HepG2 (cell line): ENCODE measurements around the gene FAHD2A. TPM values are rescaled to one million over a fixed set of nuclear protein-coding genes. Genes with fewer than 3 reads are reported as not detected.

Experiments used
- ATAC-seq: fragments of 200-7000 bp; cut with Tn5 transposase; 3 replicates; pipeline ENCODE4 v1.9.1; 2020; ENCODE audit warnings: mild to moderate bottlenecking, moderate library complexity
- BruUV-seq: library from RNA; stranded (reverse); fragments of 400-500 nt; replicated peaks from 2 replicates; lab custom pipeline; 2021; lab: Mats Ljungman, UMichigan
- CTCF ChIA-PET: fragments of 300-600 bp; formaldehyde crosslinking; extraction: SDS; loops from one replicate; lab custom pipeline; 2021; ENCODE audit warnings: low total read pairs, inconsistent platforms, low intra/inter-chr PET ratio; lab: Yijun Ruan, JAX
- POLR2A ChIA-PET: fragments of 350-600 bp; sonication (Branson Sonifier 250); formaldehyde crosslinking; loops from one replicate; lab custom pipeline; 2020; ENCODE audit warnings: antibody characterized with exemption, inconsistent platforms; lab: Yijun Ruan, JAX
- DNase-seq: peaks from one replicate; pipeline ENCODE4 v3.0.0-alpha.2; 2015; ENCODE audit warnings: low spot score
- FAIRE-seq: peaks from 3 replicates; lab custom pipeline; 2011; peaks lifted over from hg19 to GRCh38; lab: Jason Lieb, UNC
- H2AFZ ChIP-seq: one replicate; pipeline ENCODE4 v1.6.1; 2011; ENCODE audit warnings: low read length, inconsistent platforms
- H3K27ac ChIP-seq: fragments of 300-600 bp; 3 replicates; pipeline ENCODE4 v1.8.0; 2011; ENCODE audit warnings: mixed run types, mild to moderate bottlenecking, mixed read lengths, low read length, inconsistent platforms; ENCODE audit not compliant: insufficient read depth; ENCODE audit errors: extremely low read length
- H3K27me3 ChIP-seq, 2 experiments: fragments of 200-600 bp in 1 of 2; 2 replicates in 1 of 2; 3 replicates in 1 of 2; pipeline versions ENCODE4 v1.6.0 to v1.8.0; 2011; ENCODE audit warnings: low read length in 2 of 2, mild to moderate bottlenecking in 2 of 2, moderate library complexity in 2 of 2, inconsistent platforms in 1 of 2; ENCODE audit not compliant: insufficient read depth in 2 of 2, control insufficient read depth in 1 of 2
- H3K36me3 ChIP-seq, 2 experiments: fragments of 200-600 bp in 1 of 2; replicated peaks in 1 of 2; 2 replicates in 1 of 2; 3 replicates in 1 of 2; pipeline versions ENCODE4 v1.5.1 to v1.8.0; 2011; ENCODE audit warnings: low read length in 2 of 2, inconsistent platforms in 1 of 2; ENCODE audit not compliant: insufficient read depth in 2 of 2, control insufficient read depth in 1 of 2
- H3K4me1 ChIP-seq: 2 replicates; pipeline ENCODE4 v1.5.1; 2012; ENCODE audit warnings: low read length, inconsistent platforms; ENCODE audit not compliant: insufficient read depth
- H3K4me2 ChIP-seq: 2 replicates; pipeline ENCODE4 v1.6.0; 2011; ENCODE audit warnings: low read depth, low read length, inconsistent platforms
- H3K4me3 ChIP-seq, 3 experiments: fragments of 200-600 bp in 1 of 3; sonication (generic), shearing (Covaris generic) in 1 of 3; replicated peaks in 1 of 3; 2 replicates each; pipeline ENCODE4 v1.5.1; 2011 to 2016; ENCODE audit warnings: low read length in 3 of 3, inconsistent platforms in 2 of 3, low read depth in 2 of 3, mild to moderate bottlenecking in 2 of 3, control low read depth in 1 of 3, mixed read lengths in 1 of 3; ENCODE audit not compliant: insufficient read depth in 1 of 3
- H3K79me2 ChIP-seq: one replicate; pipeline ENCODE4 v1.6.1; 2011; ENCODE audit warnings: low read length, inconsistent platforms; ENCODE audit not compliant: insufficient read depth
- H3K9ac ChIP-seq: 2 replicates; pipeline ENCODE4 v1.6.0; 2011; ENCODE audit warnings: mild to moderate bottlenecking, low read depth, low read length, inconsistent platforms; ENCODE audit not compliant: insufficient read depth
- H3K9me3 ChIP-seq: 2 replicates; pipeline ENCODE4 v1.5.1; 2012; ENCODE audit warnings: mild to moderate bottlenecking, low read length
- H4K20me1 ChIP-seq: 2 replicates; pipeline ENCODE4 v1.6.0; 2011; ENCODE audit warnings: inconsistent platforms, mild to moderate bottlenecking, low read length, moderate library complexity; ENCODE audit not compliant: insufficient read depth
- ELF3 ChIP-seq: IDR thresholded peaks from 2 replicates; pipeline ENCODE4 v1.6.1; 2016; ENCODE audit warnings: missing genetic modification reagents, missing compliant biosample characterization
- KAT7 ChIP-seq: IDR thresholded peaks from 2 replicates; pipeline ENCODE4 v1.6.1; 2018; ENCODE audit warnings: borderline replicate concordance, missing compliant biosample characterization
- MAFF ChIP-seq: IDR thresholded peaks from 2 replicates; pipeline ENCODE4 v1.6.1; 2011; ENCODE audit warnings: low read depth, low read length, improper control_type of control experiment
- NR2C2 ChIP-seq: sonication (generic); formaldehyde crosslinking; IDR thresholded peaks from 2 replicates; pipeline ENCODE4 v1.4.0; 2020; ENCODE audit warnings: missing genetic modification reagents, mild to moderate bottlenecking, moderate library complexity, borderline replicate concordance
- RELA ChIP-seq: sonication (generic); formaldehyde crosslinking; IDR thresholded peaks from 2 replicates; pipeline ENCODE4 v1.4.0; 2020; ENCODE audit warnings: missing genetic modification reagents
- ZNF672 ChIP-seq: sonication (generic); formaldehyde crosslinking; IDR thresholded peaks from 2 replicates; pipeline ENCODE4 v1.8.1; 2022; ENCODE audit warnings: missing genetic modification reagents
- WGBS: methylation state at CpG from one replicate; pipeline ENCODE4 v1.1.6; 2017; ENCODE audit warnings: low lambda C conversion rate; 5-methylcytosine and 5-hydroxymethylcytosine counted together
- in situ Hi-C: cut with HindIII; loops from 2 replicates; pipeline ENCODE4 v1.10.0; 2017; ENCODE audit warnings: low pct_unique_long_range_greater_than_20kb; ENCODE audit not compliant: extremely low pct_ligation_motif_present
- intact Hi-C: fragments of 100-400 bp; cut with micrococcal nuclease; formaldehyde crosslinking; loops from one replicate; pipeline ENCODE4 v1.10.0; 2022; ENCODE audit not compliant: unreplicated experiment
- polyA plus RNA-seq, 8 experiments: library from polyadenylated mRNA; depleted of rRNA in 3 of 8; stranded (reverse) in 7 of 8; unstranded in 1 of 8; fragments of >200 nt; fragmentation: Illumina TruSeq in 4 of 8; extraction: Trizol in 4 of 8; gene quantifications; 2 replicates each; pipeline versions ENCODE4 v1.2.1 to v1.2.3, GENCODE V29; 2011 to 2016; ENCODE audit warnings: low read depth in 4 of 8, missing spikeins in 1 of 8, mixed read lengths in 1 of 8; ENCODE audit not compliant: insufficient read depth in 1 of 8
- total RNA-seq, 5 experiments: library from RNA; depleted of rRNA; stranded (reverse); fragments of >200 nt; fragmentation: Illumina TruSeq; extraction: Trizol; gene quantifications; 2 replicates each; pipeline ENCODE4 v1.2.3, GENCODE V29; 2016; ENCODE audit warnings: low read depth in 1 of 5
- TF ChIP-seq, protein P1 (sequence below): sonication (generic); formaldehyde crosslinking; IDR thresholded peaks from 2 replicates; pipeline ENCODE4 v1.8.0; 2022; ENCODE audit warnings: mild to moderate bottlenecking, missing genetic modification reagents, moderate library complexity
- TF ChIP-seq, protein P2 (sequence below): sonication (generic); formaldehyde crosslinking; conservative IDR thresholded peaks from 2 replicates; pipeline ENCODE4 v1.4.0; 2020; ENCODE audit warnings: missing genetic modification reagents

The FAHD2A gene
- total and polyA plus RNA-seq, 2 of the 13 experiments (the other 11 are each of a cell fraction or from before 2014, with no cell fraction given) = 34.0 to 44.2 TPM

DNA sequence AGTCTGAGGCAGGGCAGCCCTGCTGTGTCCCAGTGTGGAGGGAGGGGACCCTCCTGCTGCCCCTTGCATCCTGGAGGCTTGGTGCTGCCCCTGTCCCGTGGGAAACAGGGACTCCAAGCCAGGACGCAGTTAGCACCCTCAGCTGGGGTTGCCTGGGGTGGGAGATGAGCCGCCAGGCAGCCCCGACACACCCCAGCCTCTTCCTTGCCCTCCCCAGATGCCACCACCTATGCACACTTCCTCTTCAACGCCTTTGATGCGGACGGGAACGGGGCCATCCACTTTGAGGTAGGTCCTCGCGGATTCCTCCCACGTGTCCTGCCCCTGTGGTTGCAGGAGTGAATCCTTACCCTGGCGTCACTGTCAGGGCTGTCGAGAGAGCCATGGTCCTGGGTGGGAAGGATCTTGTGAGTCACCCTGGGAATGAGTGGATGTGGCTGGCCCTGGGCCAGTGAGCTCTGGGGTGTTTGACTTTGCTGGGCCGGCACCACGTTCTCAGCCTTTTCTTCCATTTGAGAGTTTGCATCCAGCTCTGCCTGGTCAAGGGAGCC is 27.5 kb upstream of the FAHD2A start:
- no peak overlapping the region for H3K4me2 ChIP-seq
- no peaks in the 10 kb centered on the region for H3K9me3 ChIP-seq
- no peak for DNase-seq
- BruUV-seq = no TSS peak
- peaks cover 0 to 47% of the 10 kb centered on the region in 2 experiments; a peak in 4 of 5 replicates for H3K27me3 ChIP-seq
- no peaks in the 10 kb centered on the region for H4K20me1 ChIP-seq
- CTCF ChIA-PET = no interaction called here
- no peaks in the 10 kb centered on the region for H3K36me3 ChIP-seq
- no peak overlapping the region for H3K9ac ChIP-seq
- no peaks in the 10 kb centered on the region for H3K4me1 ChIP-seq
- no peak overlapping the region for H3K27ac ChIP-seq
- intact Hi-C loops (no loop called here), in situ Hi-C loops (no loop called here)
- POLR2A ChIA-PET = no interaction called here
- no peaks in the 10 kb centered on the region for H3K79me2 ChIP-seq
- no peak overlapping the region for H2AFZ ChIP-seq
- ATAC-seq = no peak
- H3K4me3 ChIP-seq = no peak overlapping the region
- WGBS = 44% methylated on average over 14 of the region's 15 CpGs
- FAIRE-seq = no peak
- TF ChIP-seq RELA (CRISPR knock-in tag) = no peak
- no peak for TF ChIP-seq ELF3
- TF ChIP-seq KAT7 (CRISPR knock-in tag) = no peak
- TF ChIP-seq ZNF672 = no peak
- TF ChIP-seq NR2C2 (CRISPR knock-in tag) = no peak
- TF ChIP-seq, protein P1, sequence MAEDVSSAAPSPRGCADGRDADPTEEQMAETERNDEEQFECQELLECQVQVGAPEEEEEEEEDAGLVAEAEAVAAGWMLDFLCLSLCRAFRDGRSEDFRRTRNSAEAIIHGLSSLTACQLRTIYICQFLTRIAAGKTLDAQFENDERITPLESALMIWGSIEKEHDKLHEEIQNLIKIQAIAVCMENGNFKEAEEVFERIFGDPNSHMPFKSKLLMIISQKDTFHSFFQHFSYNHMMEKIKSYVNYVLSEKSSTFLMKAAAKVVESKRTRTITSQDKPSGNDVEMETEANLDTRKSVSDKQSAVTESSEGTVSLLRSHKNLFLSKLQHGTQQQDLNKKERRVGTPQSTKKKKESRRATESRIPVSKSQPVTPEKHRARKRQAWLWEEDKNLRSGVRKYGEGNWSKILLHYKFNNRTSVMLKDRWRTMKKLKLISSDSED = no peak
- TF ChIP-seq, protein P2, sequence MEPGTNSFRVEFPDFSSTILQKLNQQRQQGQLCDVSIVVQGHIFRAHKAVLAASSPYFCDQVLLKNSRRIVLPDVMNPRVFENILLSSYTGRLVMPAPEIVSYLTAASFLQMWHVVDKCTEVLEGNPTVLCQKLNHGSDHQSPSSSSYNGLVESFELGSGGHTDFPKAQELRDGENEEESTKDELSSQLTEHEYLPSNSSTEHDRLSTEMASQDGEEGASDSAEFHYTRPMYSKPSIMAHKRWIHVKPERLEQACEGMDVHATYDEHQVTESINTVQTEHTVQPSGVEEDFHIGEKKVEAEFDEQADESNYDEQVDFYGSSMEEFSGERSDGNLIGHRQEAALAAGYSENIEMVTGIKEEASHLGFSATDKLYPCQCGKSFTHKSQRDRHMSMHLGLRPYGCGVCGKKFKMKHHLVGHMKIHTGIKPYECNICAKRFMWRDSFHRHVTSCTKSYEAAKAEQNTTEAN (CRISPR knock-in tag) = no peak
- TF ChIP-seq MAFF = no peak
